Body of pancreas (tissue), 4 donors: Measurements from ENCODE around the gene TLK2.
"Not testable (repeated sequence)": the region's sequence is repeated elsewhere in the genome, so short reads cannot be mapped to it uniquely, and the experiment has no call there.

Source experiments
- CTCF ChIP-seq, 7 experiments: fragments of 450-650 bp in 4 of 7; fragments of 200-600 bp in 3 of 7; sonication (generic) in 3 of 7; IDR thresholded peaks; one replicate each; pipeline ENCODE4 v1.5.1; 2016 to 2019; ENCODE audit warnings: antibody characterized with exemption in 7 of 7
- POLR2A ChIP-seq, 3 donors: fragments of 450-650 bp; IDR thresholded peaks; one replicate each; pipeline ENCODE4 v1.6.1; 2016; ENCODE audit warnings: antibody characterized with exemption in 3 of 3, mild to moderate bottlenecking in 2 of 3

- not testable (repeated sequence) for TF ChIP-seq POLR2A, CTCF (IDR thresholded peaks at IDR 0.05)
Measured at GRCh38 chr17:62521295-62521694, 42.7 kb downstream of the TLK2 start.
